HG03097 (cell line): ENCODE measurements around the gene UST.
"Not testable (repeated sequence)": the region's sequence is repeated elsewhere in the genome, so short reads cannot be mapped to it uniquely, and the experiment has no call there.

Source experiments
- ATAC-seq: cut with Tn5 transposase; IDR thresholded peaks from one replicate; pipeline ENCODE4 v1.9.1; 2021; ENCODE audit not compliant: unreplicated experiment, low FRiP score

UST gene

GRCh38 chr6:148727104-148727503 is 19.7 kb upstream of the UST start:
- no peak for ATAC-seq

- no peak for ATAC-seq
Measured at GRCh38 chr6:148735989-148736388, 10.8 kb upstream of the UST start.

GRCh38 chr6:148736774-148737412 is 9.9 kb upstream of the UST start:
- no peak for ATAC-seq

- no peak for ATAC-seq
Measured at GRCh38 chr6:148737806-148738205, 9.0 kb upstream of the UST start.

- ATAC-seq: no peak
Measured at GRCh38 chr6:148738946-148739821, 7.6 kb upstream of the UST start.

- ATAC-seq: no peak
Measured at GRCh38 chr6:148739822-148740128, 7.1 kb upstream of the UST start.

GRCh38 chr6:148743476-148743875 is 3.4 kb upstream of the UST start:
- no peak for ATAC-seq

GRCh38 chr6:148745926-148746325 is 904 bp upstream of the UST start:
- no peak for ATAC-seq

- no peak for ATAC-seq
Measured at GRCh38 chr6:148747145-148747470, 278 bp downstream of the UST start.

GRCh38 chr6:148747471-148748165 is 788 bp downstream of the UST start:
- ATAC-seq: no peak

- ATAC-seq: no peak
Measured at GRCh38 chr6:148749674-148750073, 2.8 kb downstream of the UST start.

- ATAC-seq: no peak
Measured at GRCh38 chr6:148750838-148751792, 4.3 kb downstream of the UST start.

- ATAC-seq: no peak
Measured at GRCh38 chr6:148751793-148752170, 5.0 kb downstream of the UST start.

- ATAC-seq: not testable (repeated sequence)
Measured at GRCh38 chr6:148755379-148755778, 8.5 kb downstream of the UST start.

GRCh38 chr6:148757944-148758480 is 11.2 kb downstream of the UST start:
- ATAC-seq: no peak

GRCh38 chr6:148758492-148758891 is 11.7 kb downstream of the UST start:
- peak; percentile 67 for ATAC-seq

GRCh38 chr6:148760258-148760534 is 13.4 kb downstream of the UST start:
- no peak for ATAC-seq

- ATAC-seq: peak; percentile 44
Measured at GRCh38 chr6:148760568-148761526, 14.0 kb downstream of the UST start.

GRCh38 chr6:148761527-148762011 is 14.7 kb downstream of the UST start:
- no peak for ATAC-seq
